ENCODE measurements around the gene USP54. TPM values are rescaled to one million over a fixed set of nuclear protein-coding genes. Genes with fewer than 3 reads are reported as not detected.

USP54 gene
- total RNA-seq, 4 donors from 2014 or later: 54.0 to 83.5 (median 65.8) TPM

GRCh38 chr10:73512207-73512743 is 78.9 kb downstream of the USP54 start:
- intact Hi-C loops (cut with DNase I; ENCODE audit: low total_unique reads): no loop called here
- WGBS, 2 donors: 98 to 99% methylated on average over 4 of the region's 4 CpGs
- H3K4me3 ChIP-seq (ENCODE audit: low read depth, poor library complexity, severe bottlenecking): no peak overlapping the region
- DNase-seq (ENCODE audit: low spot score in 2 of 2): no peak
- TF ChIP-seq CTCF (IDR thresholded peaks at IDR 0.05) (no peak), POLR2A (IDR thresholded peaks at IDR 0.05) (no peak)

- TF ChIP-seq POLR2A (IDR thresholded peaks at IDR 0.05): no peak
- TF ChIP-seq CTCF (IDR thresholded peaks at IDR 0.05): no peak
- intact Hi-C loops (cut with DNase I; ENCODE audit: low total_unique reads): no loop called here
- WGBS, 2 donors: 88 to 96% methylated on average over 5 of the region's 5 CpGs
Observed at GRCh38 chr10:73509695-73510094, 81.4 kb downstream of the USP54 start.

GRCh38 chr10:73506491-73506890 is 84.7 kb downstream of the USP54 start:
- no peak overlapping the region for H3K4me3 ChIP-seq (ENCODE audit: low read depth, poor library complexity, severe bottlenecking)
- DNase-seq (ENCODE audit: low spot score in 2 of 2): no peak
- intact Hi-C loops (cut with DNase I; ENCODE audit: low total_unique reads): no loop called here
- TF ChIP-seq CTCF (IDR thresholded peaks at IDR 0.05) (no peak), POLR2A (IDR thresholded peaks at IDR 0.05) (no peak)
- WGBS, 2 donors: 84 to 96% methylated on average over 1 of the region's 1 CpG

More at GRCh38 chr10:73509695-73510094, 81.4 kb downstream of the USP54 start:
- DNase-seq (ENCODE audit: low spot score in 2 of 2): no peak
- H3K4me3 ChIP-seq (ENCODE audit: low read depth, poor library complexity, severe bottlenecking): no peak overlapping the region

GRCh38 chr10:73506074-73506473 is 85.1 kb downstream of the USP54 start:
- no peak overlapping the region for H3K4me3 ChIP-seq (ENCODE audit: low read depth, poor library complexity, severe bottlenecking)
- DNase-seq (ENCODE audit: low spot score in 2 of 2): no peak
- intact Hi-C loops (cut with DNase I; ENCODE audit: low total_unique reads): no loop called here
- TF ChIP-seq POLR2A (IDR thresholded peaks at IDR 0.05) (no peak), CTCF (IDR thresholded peaks at IDR 0.05) (no peak)

- intact Hi-C loops (cut with DNase I; ENCODE audit: low total_unique reads): no loop called here
- 98% methylated on average over 1 of the region's 1 CpG for WGBS, 2 donors
- no peak for DNase-seq (ENCODE audit: low spot score in 2 of 2)
- no peak overlapping the region for H3K4me3 ChIP-seq (ENCODE audit: low read depth, poor library complexity, severe bottlenecking)
- TF ChIP-seq CTCF (IDR thresholded peaks at IDR 0.05) (no peak), POLR2A (IDR thresholded peaks at IDR 0.05) (no peak)
Observed at GRCh38 chr10:73503037-73503436, 88.1 kb downstream of the USP54 start.

GRCh38 chr10:73501651-73502050 is 89.5 kb downstream of the USP54 start:
- no peak for DNase-seq (ENCODE audit: low spot score in 2 of 2)
- TF ChIP-seq CTCF (IDR thresholded peaks at IDR 0.05) (no peak), POLR2A (IDR thresholded peaks at IDR 0.05) (no peak)
- intact Hi-C loops (cut with DNase I; ENCODE audit: low total_unique reads): no loop called here
- no peak overlapping the region for H3K4me3 ChIP-seq (ENCODE audit: low read depth, poor library complexity, severe bottlenecking)

All from lower leg skin (tissue), 4 donors.